B cell (primary cell): ENCODE measurements around the gene RAPGEF1.

Source experiments
- EZH2 ChIP-seq: IDR thresholded peaks from 2 replicates; pipeline ENCODE4 v1.6.1; 2012; ENCODE audit warnings: borderline replicate concordance, low read depth, mild to moderate bottlenecking, moderate library complexity, low read length; ENCODE audit not compliant: insufficient read depth, poor library complexity, severe bottlenecking
- TF ChIP-seq, protein P1 (sequence below): fragments of 200-600 bp; IDR thresholded peaks from one replicate; pipeline ENCODE4 v1.8.0; 2022; ENCODE audit warnings: antibody characterized with exemption, mild to moderate bottlenecking

DNA sequence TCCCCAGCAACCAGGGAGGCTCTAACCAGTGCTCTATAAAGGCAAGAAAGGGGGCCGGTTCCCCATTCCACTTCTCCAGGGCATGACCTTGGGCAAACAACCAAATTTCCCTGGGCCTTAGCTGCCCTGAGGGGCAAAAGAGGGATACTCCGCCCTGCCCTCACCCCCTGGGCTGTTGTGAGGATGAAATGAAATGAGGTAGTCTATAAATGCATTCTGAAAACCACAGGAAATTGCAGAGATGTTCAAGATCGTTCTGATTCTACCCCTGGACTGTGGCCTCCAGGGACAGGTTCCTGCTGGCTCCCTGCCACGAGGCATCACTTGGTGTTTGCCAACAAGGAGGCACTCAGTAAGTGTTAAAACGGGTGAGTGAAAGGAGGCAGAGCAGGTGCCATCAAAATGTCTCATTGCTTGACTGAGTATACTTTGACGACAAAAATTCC lies 5.7 kb downstream of the RAPGEF1 start:
- TF ChIP-seq, protein P1, sequence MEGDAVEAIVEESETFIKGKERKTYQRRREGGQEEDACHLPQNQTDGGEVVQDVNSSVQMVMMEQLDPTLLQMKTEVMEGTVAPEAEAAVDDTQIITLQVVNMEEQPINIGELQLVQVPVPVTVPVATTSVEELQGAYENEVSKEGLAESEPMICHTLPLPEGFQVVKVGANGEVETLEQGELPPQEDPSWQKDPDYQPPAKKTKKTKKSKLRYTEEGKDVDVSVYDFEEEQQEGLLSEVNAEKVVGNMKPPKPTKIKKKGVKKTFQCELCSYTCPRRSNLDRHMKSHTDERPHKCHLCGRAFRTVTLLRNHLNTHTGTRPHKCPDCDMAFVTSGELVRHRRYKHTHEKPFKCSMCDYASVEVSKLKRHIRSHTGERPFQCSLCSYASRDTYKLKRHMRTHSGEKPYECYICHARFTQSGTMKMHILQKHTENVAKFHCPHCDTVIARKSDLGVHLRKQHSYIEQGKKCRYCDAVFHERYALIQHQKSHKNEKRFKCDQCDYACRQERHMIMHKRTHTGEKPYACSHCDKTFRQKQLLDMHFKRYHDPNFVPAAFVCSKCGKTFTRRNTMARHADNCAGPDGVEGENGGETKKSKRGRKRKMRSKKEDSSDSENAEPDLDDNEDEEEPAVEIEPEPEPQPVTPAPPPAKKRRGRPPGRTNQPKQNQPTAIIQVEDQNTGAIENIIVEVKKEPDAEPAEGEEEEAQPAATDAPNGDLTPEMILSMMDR, result no peak
- TF ChIP-seq EZH2, result no peak
